Transverse colon (tissue), 4 donors: ENCODE data around the gene UMODL1.

Source experiments
- EP300 ChIP-seq: sonication (generic); formaldehyde crosslinking; IDR thresholded peaks from one replicate; pipeline ENCODE4 v1.6.1; 2017; ENCODE audit warnings: antibody characterized with exemption, low read depth
- POLR2A ChIP-seq: fragments of 450-650 bp; IDR thresholded peaks from one replicate; pipeline ENCODE4 v1.6.1; 2016; ENCODE audit warnings: antibody characterized with exemption, mild to moderate bottlenecking, moderate library complexity
- POLR2AphosphoS5 ChIP-seq, 3 donors: sonication (generic); formaldehyde crosslinking; IDR thresholded peaks; one replicate each; pipeline ENCODE4 v1.6.1; 2016; ENCODE audit warnings: antibody characterized with exemption in 3 of 3
- TF ChIP-seq, protein P1 (sequence below), 5 experiments: fragments of 200-600 bp in 3 of 5; fragments of 450-650 bp in 2 of 5; sonication (generic) in 3 of 5; IDR thresholded peaks; 1 replicate in 2 of 5; 2 replicates in 3 of 5; pipeline ENCODE4 v1.5.1; 2016 to 2017; ENCODE audit warnings: antibody characterized with exemption in 5 of 5, inconsistent platforms in 3 of 5, mild to moderate bottlenecking in 2 of 5, moderate library complexity in 1 of 5

DNA sequence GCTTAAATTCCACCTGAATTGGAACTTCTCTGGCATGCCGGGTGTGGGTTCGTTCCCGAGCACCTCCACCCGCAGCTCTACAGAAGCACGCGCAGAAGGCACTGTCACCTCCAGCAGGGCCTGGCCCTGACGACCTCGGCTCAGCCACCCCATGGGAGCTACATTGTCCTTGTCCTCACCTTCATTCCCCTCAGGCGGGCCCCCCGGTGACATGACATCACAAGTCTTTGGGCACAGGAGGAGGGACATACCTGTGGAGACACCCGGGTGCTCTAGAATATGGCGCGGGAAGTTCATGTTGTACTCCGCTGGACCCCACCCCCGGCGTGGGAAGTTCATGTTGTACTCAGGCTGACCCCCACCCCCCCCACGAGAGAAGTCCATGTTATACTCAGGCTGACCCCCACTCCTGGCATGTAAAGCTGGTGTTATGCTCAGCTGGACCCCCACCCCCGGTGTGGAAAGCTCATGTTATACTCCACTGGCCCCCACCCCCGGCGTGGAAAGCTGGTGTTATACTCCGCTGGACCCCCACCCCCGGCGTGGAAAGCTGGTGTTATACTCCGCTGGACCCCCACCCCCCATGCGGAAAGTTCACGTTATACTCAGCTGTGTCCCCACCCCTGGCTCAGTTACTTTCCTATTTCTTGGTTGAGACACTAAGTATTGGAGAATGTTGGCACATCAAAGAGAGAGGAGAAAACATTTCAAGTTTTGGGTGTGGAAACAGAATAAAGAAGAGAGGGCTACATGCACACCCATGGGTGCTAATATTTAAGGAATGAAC lies 37.6 kb downstream of the UMODL1 start:
- TF ChIP-seq EP300 (no peak), POLR2AphosphoS5 (IDR thresholded peaks at IDR 0.05) (no peak), POLR2A (no peak)
- TF ChIP-seq, protein P1, sequence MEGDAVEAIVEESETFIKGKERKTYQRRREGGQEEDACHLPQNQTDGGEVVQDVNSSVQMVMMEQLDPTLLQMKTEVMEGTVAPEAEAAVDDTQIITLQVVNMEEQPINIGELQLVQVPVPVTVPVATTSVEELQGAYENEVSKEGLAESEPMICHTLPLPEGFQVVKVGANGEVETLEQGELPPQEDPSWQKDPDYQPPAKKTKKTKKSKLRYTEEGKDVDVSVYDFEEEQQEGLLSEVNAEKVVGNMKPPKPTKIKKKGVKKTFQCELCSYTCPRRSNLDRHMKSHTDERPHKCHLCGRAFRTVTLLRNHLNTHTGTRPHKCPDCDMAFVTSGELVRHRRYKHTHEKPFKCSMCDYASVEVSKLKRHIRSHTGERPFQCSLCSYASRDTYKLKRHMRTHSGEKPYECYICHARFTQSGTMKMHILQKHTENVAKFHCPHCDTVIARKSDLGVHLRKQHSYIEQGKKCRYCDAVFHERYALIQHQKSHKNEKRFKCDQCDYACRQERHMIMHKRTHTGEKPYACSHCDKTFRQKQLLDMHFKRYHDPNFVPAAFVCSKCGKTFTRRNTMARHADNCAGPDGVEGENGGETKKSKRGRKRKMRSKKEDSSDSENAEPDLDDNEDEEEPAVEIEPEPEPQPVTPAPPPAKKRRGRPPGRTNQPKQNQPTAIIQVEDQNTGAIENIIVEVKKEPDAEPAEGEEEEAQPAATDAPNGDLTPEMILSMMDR (IDR thresholded peaks at IDR 0.05) = no peak
